ENCODE measurements around the gene GHR.

Gene GHR

DNA sequence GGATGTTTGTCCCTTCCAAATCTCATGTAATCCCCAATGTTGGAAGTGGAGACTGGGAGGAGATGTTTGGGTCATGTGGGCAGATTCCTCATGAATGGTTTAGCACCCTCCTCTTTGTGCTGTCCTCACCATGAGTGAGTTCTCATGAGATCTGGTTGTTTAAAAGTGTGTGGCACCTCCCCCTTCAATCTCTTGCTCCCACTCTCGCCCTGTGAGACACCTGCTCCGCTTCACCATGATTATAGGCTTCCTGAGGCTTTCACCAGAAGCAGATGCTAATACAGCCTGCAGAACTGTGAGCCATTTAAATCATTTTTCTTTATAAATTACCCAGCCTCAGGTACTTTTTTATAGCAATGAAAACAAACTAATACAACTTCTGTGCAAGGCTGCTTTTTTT lies 206.0 kb downstream of the GHR start:
- H3K27me3 ChIP-seq (ENCODE audit: insufficient read depth, insufficient read length) = no peaks in the 10 kb centered on the region
- no peaks in the 10 kb centered on the region for H3K9me3 ChIP-seq (ENCODE audit: insufficient read depth, low read length)
- H3K4me3 ChIP-seq (ENCODE audit: insufficient read length, low read depth) = no peak overlapping the region
- no peak for TF ChIP-seq SUZ12 (IDR thresholded peaks at IDR 0.05; ENCODE audit: extremely low read depth, insufficient read depth, insufficient read length)
- no peak for TF ChIP-seq ZNF274 (IDR thresholded peaks at IDR 0.05; ENCODE audit: low read depth, low read length)
- TF ChIP-seq YY1 (IDR thresholded peaks at IDR 0.05; ENCODE audit: insufficient read depth, insufficient read length) = no peak
- no peak for DNase-seq (ENCODE audit: low read depth, low spot score)
- peaks cover 2% of the 10 kb centered on the region for H3K4me1 ChIP-seq (ENCODE audit: insufficient read depth, insufficient read length)
- no peak overlapping the region for H3K9ac ChIP-seq (ENCODE audit: insufficient read length, low read depth)
- H3K36me3 ChIP-seq (ENCODE audit: insufficient read depth, insufficient read length, low read length) = no peaks in the 10 kb centered on the region

DNA sequence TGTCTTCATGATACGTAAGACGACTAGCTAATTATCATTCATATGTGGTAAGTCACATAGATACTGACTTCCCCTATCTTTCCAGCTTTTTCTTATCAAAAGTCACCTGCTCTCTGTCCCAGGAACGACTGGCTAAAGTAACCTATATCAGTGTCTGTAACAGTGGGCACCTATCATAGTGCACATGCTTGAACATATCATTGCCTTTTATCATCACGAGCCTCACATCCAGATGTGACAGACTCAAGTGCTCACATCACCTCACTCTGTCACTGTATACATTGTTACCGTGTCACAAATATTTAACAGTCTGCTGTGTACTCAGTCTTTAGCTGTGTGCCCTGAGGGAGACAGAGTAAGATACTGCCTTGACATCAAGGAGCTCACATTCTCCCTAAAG lies 208.0 kb downstream of the GHR start:
- Histone ChIP-seq H3K27me3 (ENCODE audit: insufficient read depth, insufficient read length) (no peaks in the 10 kb centered on the region), H3K4me1 (ENCODE audit: insufficient read depth, insufficient read length) (peaks cover under 1% of the 10 kb centered on the region), H3K9me3 (ENCODE audit: insufficient read depth, low read length) (no peaks in the 10 kb centered on the region), H3K9ac (ENCODE audit: insufficient read length, low read depth) (no peak overlapping the region), H3K36me3 (ENCODE audit: insufficient read depth, insufficient read length, low read length) (no peaks in the 10 kb centered on the region), H3K4me3 (ENCODE audit: insufficient read length, low read depth) (no peak overlapping the region)
- DNase-seq (ENCODE audit: low read depth, low spot score) = no peak
- TF ChIP-seq ZNF274 (IDR thresholded peaks at IDR 0.05; ENCODE audit: low read depth, low read length) (no peak), YY1 (IDR thresholded peaks at IDR 0.05; ENCODE audit: insufficient read depth, insufficient read length) (no peak), SUZ12 (IDR thresholded peaks at IDR 0.05; ENCODE audit: extremely low read depth, insufficient read depth, insufficient read length) (no peak)

DNA sequence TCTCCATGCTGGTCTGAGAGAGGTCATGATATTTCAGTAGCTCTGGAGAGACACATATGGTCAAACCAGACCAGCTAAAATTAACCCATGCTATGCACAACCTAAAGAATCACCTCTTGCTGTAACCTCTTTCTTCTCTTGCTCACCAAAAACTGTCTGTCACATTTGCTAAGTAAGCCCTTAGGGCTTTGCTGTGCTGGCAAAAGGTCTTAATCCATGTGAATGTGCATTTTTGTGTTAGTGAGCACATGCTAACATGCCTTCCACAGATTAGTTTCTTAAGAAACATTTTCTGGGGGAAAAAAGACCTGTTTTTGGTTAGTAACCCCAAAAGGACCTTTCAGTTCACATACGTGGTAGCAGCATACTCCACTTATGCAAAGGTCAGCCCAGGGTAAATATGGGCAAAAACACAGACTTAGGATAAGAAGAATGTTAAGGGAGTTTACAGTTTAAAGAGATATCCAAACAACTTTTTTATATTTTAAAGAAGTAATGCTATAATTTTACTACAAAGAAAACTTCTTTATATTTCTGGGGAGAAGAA lies 209.2 kb downstream of the GHR start:
- Histone ChIP-seq H3K27me3 (ENCODE audit: insufficient read depth, insufficient read length) (no peaks in the 10 kb centered on the region), H3K4me3 (ENCODE audit: insufficient read length, low read depth) (no peak overlapping the region), H3K9me3 (ENCODE audit: insufficient read depth, low read length) (no peaks in the 10 kb centered on the region), H3K4me1 (ENCODE audit: insufficient read depth, insufficient read length) (no peaks in the 10 kb centered on the region), H3K36me3 (ENCODE audit: insufficient read depth, insufficient read length, low read length) (no peaks in the 10 kb centered on the region), H3K9ac (ENCODE audit: insufficient read length, low read depth) (no peak overlapping the region)
- no peak for DNase-seq (ENCODE audit: low read depth, low spot score)
- TF ChIP-seq YY1 (IDR thresholded peaks at IDR 0.05; ENCODE audit: insufficient read depth, insufficient read length) (no peak), SUZ12 (IDR thresholded peaks at IDR 0.05; ENCODE audit: extremely low read depth, insufficient read depth, insufficient read length) (no peak), ZNF274 (IDR thresholded peaks at IDR 0.05; ENCODE audit: low read depth, low read length) (no peak)

DNA sequence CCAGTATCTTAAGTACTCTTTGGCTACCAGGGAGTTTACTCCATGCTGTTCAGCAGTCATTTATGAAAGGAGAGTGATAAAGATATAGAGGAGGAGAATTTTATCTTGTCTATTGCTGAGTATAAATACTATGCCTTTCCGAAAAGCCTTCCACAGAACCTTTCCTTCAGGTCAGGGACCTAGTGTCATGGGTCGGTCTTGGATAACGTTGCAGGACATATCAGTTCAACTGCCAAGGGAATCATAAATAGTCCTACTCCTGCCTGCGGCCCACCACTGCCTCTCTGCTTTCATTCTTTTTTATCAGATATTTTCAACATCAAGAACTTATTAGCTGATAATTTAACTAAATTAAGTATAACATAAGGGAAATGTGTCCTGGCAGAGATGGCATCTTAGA lies 211.3 kb downstream of the GHR start:
- Histone ChIP-seq H3K4me1 (ENCODE audit: insufficient read depth, insufficient read length) (no peaks in the 10 kb centered on the region), H3K4me3 (ENCODE audit: insufficient read length, low read depth) (no peak overlapping the region), H3K9ac (ENCODE audit: insufficient read length, low read depth) (no peak overlapping the region), H3K27me3 (ENCODE audit: insufficient read depth, insufficient read length) (no peaks in the 10 kb centered on the region), H3K36me3 (ENCODE audit: insufficient read depth, insufficient read length, low read length) (no peaks in the 10 kb centered on the region), H3K9me3 (ENCODE audit: insufficient read depth, low read length) (no peaks in the 10 kb centered on the region)
- no peak for TF ChIP-seq YY1 (IDR thresholded peaks at IDR 0.05; ENCODE audit: insufficient read depth, insufficient read length)
- TF ChIP-seq ZNF274 (IDR thresholded peaks at IDR 0.05; ENCODE audit: low read depth, low read length) = no peak
- TF ChIP-seq SUZ12 (IDR thresholded peaks at IDR 0.05; ENCODE audit: extremely low read depth, insufficient read depth, insufficient read length) = no peak
- DNase-seq (ENCODE audit: low read depth, low spot score) = no peak

DNA sequence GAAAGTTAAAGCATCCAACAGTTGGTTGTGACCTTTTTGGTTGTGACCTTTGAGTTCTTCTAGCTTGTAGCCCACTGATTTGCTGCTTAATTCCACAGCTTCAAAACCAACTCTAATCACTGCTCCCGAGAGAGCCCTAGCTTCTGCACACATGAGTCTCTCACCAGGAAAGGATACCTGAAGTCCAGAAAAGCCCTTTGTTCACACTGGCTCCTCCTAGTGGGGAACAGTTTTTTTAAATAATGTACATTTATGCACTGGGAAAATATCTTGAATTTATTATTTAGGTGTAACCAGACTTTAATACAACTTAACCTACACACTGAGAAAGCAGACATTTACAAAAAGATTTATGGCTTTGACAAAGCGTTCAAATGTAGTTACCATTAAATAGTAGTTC lies 213.2 kb downstream of the GHR start:
- TF ChIP-seq ZNF274 (IDR thresholded peaks at IDR 0.05; ENCODE audit: low read depth, low read length) (no peak), YY1 (IDR thresholded peaks at IDR 0.05; ENCODE audit: insufficient read depth, insufficient read length) (no peak)
- no peaks in the 10 kb centered on the region for H3K9me3 ChIP-seq (ENCODE audit: insufficient read depth, low read length)
- no peaks in the 10 kb centered on the region for H3K4me1 ChIP-seq (ENCODE audit: insufficient read depth, insufficient read length)
- H3K4me3 ChIP-seq (ENCODE audit: insufficient read length, low read depth) = no peak overlapping the region
- H3K36me3 ChIP-seq (ENCODE audit: insufficient read depth, insufficient read length, low read length) = no peaks in the 10 kb centered on the region
- DNase-seq (ENCODE audit: low read depth, low spot score) = no peak
- no peaks in the 10 kb centered on the region for H3K27me3 ChIP-seq (ENCODE audit: insufficient read depth, insufficient read length)
- H3K9ac ChIP-seq (ENCODE audit: insufficient read length, low read depth) = no peak overlapping the region

DNA sequence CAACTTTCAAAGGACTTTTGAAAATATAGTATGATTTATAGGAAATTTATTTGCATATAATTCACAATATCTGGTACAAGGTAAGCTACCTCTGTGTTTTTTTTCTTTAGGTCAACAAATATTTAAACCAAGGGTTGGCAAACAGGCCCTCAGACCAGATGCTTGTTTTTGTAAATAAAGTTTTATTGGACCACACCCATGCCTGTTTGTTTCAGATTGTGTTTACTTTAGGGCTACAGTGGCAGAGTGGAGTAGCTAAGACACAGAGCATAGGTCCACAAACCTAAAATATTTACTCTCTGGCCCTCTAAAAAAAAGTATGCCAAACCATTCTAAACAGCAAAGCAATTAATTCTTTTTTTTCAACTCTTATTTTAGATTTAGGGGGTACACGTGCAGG lies 213.7 kb downstream of the GHR start:
- no peak for DNase-seq (ENCODE audit: low read depth, low spot score)
- no peaks in the 10 kb centered on the region for H3K27me3 ChIP-seq (ENCODE audit: insufficient read depth, insufficient read length)
- no peak overlapping the region for H3K9ac ChIP-seq (ENCODE audit: insufficient read length, low read depth)
- TF ChIP-seq ZNF274 (IDR thresholded peaks at IDR 0.05; ENCODE audit: low read depth, low read length) = no peak
- H3K9me3 ChIP-seq (ENCODE audit: insufficient read depth, low read length) = no peaks in the 10 kb centered on the region
- H3K4me3 ChIP-seq (ENCODE audit: insufficient read length, low read depth) = no peak overlapping the region
- no peaks in the 10 kb centered on the region for H3K4me1 ChIP-seq (ENCODE audit: insufficient read depth, insufficient read length)
- H3K36me3 ChIP-seq (ENCODE audit: insufficient read depth, insufficient read length, low read length) = no peaks in the 10 kb centered on the region

DNA sequence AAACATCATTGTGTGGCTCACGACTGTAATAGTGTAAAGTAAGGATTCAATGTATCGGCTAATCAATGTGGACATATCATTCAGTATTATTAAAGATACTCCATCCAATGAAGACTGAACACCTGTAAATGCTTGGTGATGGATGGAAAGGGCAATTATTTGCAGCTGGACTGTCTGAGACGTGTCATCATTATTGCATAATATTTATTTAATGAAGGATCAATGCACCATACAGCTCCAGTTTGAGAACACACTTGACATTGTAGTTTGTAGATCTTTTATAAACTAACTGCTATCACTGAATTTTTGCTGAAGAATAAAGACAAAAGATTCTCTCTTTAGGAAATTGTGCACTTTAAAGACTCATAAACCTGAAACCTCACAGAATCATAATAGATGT lies 215.7 kb downstream of the GHR start:
- no peaks in the 10 kb centered on the region for H3K4me1 ChIP-seq (ENCODE audit: insufficient read depth, insufficient read length)
- H3K9me3 ChIP-seq (ENCODE audit: insufficient read depth, low read length) = no peaks in the 10 kb centered on the region
- DNase-seq (ENCODE audit: low read depth, low spot score) = no peak
- H3K36me3 ChIP-seq (ENCODE audit: insufficient read depth, insufficient read length, low read length) = no peaks in the 10 kb centered on the region
- H3K9ac ChIP-seq (ENCODE audit: insufficient read length, low read depth) = no peak overlapping the region
- TF ChIP-seq YY1 (IDR thresholded peaks at IDR 0.05; ENCODE audit: insufficient read depth, insufficient read length) (no peak), ZNF274 (IDR thresholded peaks at IDR 0.05; ENCODE audit: low read depth, low read length) (no peak), SUZ12 (IDR thresholded peaks at IDR 0.05; ENCODE audit: extremely low read depth, insufficient read depth, insufficient read length) (no peak)
- H3K4me3 ChIP-seq (ENCODE audit: insufficient read length, low read depth) = no peak overlapping the region
- no peaks in the 10 kb centered on the region for H3K27me3 ChIP-seq (ENCODE audit: insufficient read depth, insufficient read length)

DNA sequence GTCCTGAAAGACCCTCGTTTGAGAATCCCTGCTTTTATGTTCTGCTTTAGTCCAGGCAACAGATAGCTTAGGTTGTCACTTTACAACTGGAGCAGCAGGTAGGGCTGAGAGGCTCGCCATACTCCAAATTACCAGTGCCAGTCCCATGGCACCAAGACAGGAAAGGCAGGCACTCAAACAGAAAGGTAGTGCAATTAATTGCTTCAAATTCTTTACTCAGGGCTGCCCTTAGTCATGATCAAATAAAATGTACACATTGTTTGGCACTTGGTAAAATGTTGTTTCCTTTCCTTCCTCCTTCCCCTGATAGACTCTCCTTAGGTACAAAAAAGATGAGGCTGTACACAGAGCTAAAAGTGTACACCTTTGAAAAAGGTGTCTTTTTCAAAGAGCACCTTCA lies 217.6 kb downstream of the GHR start:
- no peaks in the 10 kb centered on the region for H3K9me3 ChIP-seq (ENCODE audit: insufficient read depth, low read length)
- H3K27me3 ChIP-seq (ENCODE audit: insufficient read depth, insufficient read length) = no peaks in the 10 kb centered on the region
- H3K4me1 ChIP-seq (ENCODE audit: insufficient read depth, insufficient read length) = no peaks in the 10 kb centered on the region
- DNase-seq (ENCODE audit: low read depth, low spot score) = no peak
- H3K36me3 ChIP-seq (ENCODE audit: insufficient read depth, insufficient read length, low read length) = no peaks in the 10 kb centered on the region
- no peak for TF ChIP-seq YY1 (IDR thresholded peaks at IDR 0.05; ENCODE audit: insufficient read depth, insufficient read length)
- TF ChIP-seq ZNF274 (IDR thresholded peaks at IDR 0.05; ENCODE audit: low read depth, low read length) = no peak
- no peak for TF ChIP-seq SUZ12 (IDR thresholded peaks at IDR 0.05; ENCODE audit: extremely low read depth, insufficient read depth, insufficient read length)
- H3K9ac ChIP-seq (ENCODE audit: insufficient read length, low read depth) = no peak overlapping the region
- no peak overlapping the region for H3K4me3 ChIP-seq (ENCODE audit: insufficient read length, low read depth)

Data from NT2/D1 (cell line).